HCT116 (cell line): ENCODE data around the gene ASAH2B. TPM values are rescaled to one million over a fixed set of nuclear protein-coding genes. Genes with fewer than 3 reads are reported as not detected.

ENCODE experiments used
- ATAC-seq: fragments of 200-7000 bp; cut with Tn5 transposase; 2 replicates; pipeline ENCODE4 v1.9.1; 2020; ENCODE audit warnings: mild to moderate bottlenecking, moderate library complexity
- BruUV-seq: library from RNA; stranded (reverse); fragments of 400-500 nt; replicated peaks from 2 replicates; lab custom pipeline; 2021; lab: Mats Ljungman, UMichigan
- CTCF ChIA-PET: fragments of 300-600 bp; sonication (Branson Sonifier 250); formaldehyde crosslinking; loops from one replicate; lab custom pipeline; 2021; ENCODE audit warnings: antibody characterized with exemption; lab: Charles Lee
- POLR2A ChIA-PET: fragments of 300-600, 350-600 bp; sonication (Branson Sonifier 250); formaldehyde crosslinking; loops from one replicate; lab custom pipeline; 2021; ENCODE audit warnings: antibody characterized with exemption; lab: Charles Lee
- RAD21 ChIA-PET, 2 experiments: fragments of 300-600 bp; sonication (Branson Sonifier 250); formaldehyde crosslinking; loops; one replicate each; lab custom pipeline; 2023; ENCODE audit warnings: low total read pairs in 2 of 2; ENCODE audit not compliant: uncharacterized antibody in 2 of 2, unreplicated experiment in 2 of 2, low non-redundant PET in 1 of 2; lab: Charles Lee
- DNase-seq: peaks from one replicate; pipeline ENCODE4 v3.0.0-alpha.2; 2010; ENCODE audit warnings: low read depth, low spot score
- H2AFZ ChIP-seq: fragments of 200-600 bp; shearing (Covaris generic), sonication (generic); 2 replicates; pipeline ENCODE4 v1.6.1; 2017; ENCODE audit warnings: low read depth, mixed run types, mixed read lengths, antibody characterized with exemption, low read length; ENCODE audit not compliant: poor library complexity, severe bottlenecking
- H3K27ac ChIP-seq: 2 replicates; pipeline ENCODE4 v1.5.1; 2012; ENCODE audit warnings: low read depth, low read length
- H3K27me3 ChIP-seq: fragments of 200-600 bp; sonication (generic); 2 replicates; pipeline ENCODE4 v1.6.1; 2016; ENCODE audit warnings: mixed run types, low read length, mixed read lengths; ENCODE audit not compliant: insufficient read depth
- H3K36me3 ChIP-seq, 2 experiments: fragments of 200-500 bp in 1 of 2; fragments of 200-600 bp in 1 of 2; sonication (Bioruptor generic) in 1 of 2; sonication (generic) in 1 of 2; 2 replicates each; pipeline versions ENCODE4 v1.5.1 to v1.6.1; 2014 to 2016; ENCODE audit warnings: low read length in 2 of 2, inconsistent platforms in 1 of 2, mixed read lengths in 1 of 2, mixed run types in 1 of 2; ENCODE audit not compliant: insufficient read depth in 2 of 2, control insufficient read depth in 1 of 2
- H3K4me1 ChIP-seq, 2 experiments: fragments of 200-600 bp in 1 of 2; sonication (generic) in 1 of 2; 2 replicates each; pipeline versions ENCODE4 v1.5.1 to v1.6.1; 2012 to 2017; ENCODE audit warnings: low read length in 2 of 2, inconsistent platforms in 1 of 2, mild to moderate bottlenecking in 1 of 2, mixed read lengths in 1 of 2, mixed run types in 1 of 2, moderate library complexity in 1 of 2; ENCODE audit not compliant: insufficient read depth in 2 of 2, control insufficient read depth in 1 of 2
- H3K4me2 ChIP-seq: fragments of 200-600 bp; sonication (generic); 2 replicates; pipeline ENCODE4 v1.6.1; 2017; ENCODE audit warnings: mixed run types, low read length, mixed read lengths
- H3K4me3 ChIP-seq, 2 experiments: fragments of 200-600 bp in 1 of 2; sonication (generic) in 1 of 2; replicated peaks in 1 of 2; 2 replicates each; pipeline ENCODE4 v1.5.1; 2011 to 2016; ENCODE audit warnings: low read length in 2 of 2, control low read depth in 1 of 2, low read depth in 1 of 2, mild to moderate bottlenecking in 1 of 2, mixed read lengths in 1 of 2, mixed run types in 1 of 2
- H3K79me2 ChIP-seq: fragments of 200-600 bp; sonication (generic); 2 replicates; pipeline ENCODE4 v1.6.1; 2017; ENCODE audit warnings: mild to moderate bottlenecking, mixed run types, low read length, moderate library complexity, mixed read lengths; ENCODE audit not compliant: insufficient read depth
- H3K9ac ChIP-seq: fragments of 200-600 bp; sonication (generic); 2 replicates; pipeline ENCODE4 v1.6.1; 2016; ENCODE audit warnings: low read length, mixed read lengths
- H3K9me2 ChIP-seq: fragments of 200-600 bp; sonication (generic), shearing (Covaris generic); 2 replicates; pipeline ENCODE4 v1.6.1; 2017; ENCODE audit warnings: mixed run types, mild to moderate bottlenecking, moderate library complexity; ENCODE audit not compliant: insufficient read depth
- H3K9me3 ChIP-seq, 2 experiments: fragments of 200-500 bp in 1 of 2; fragments of 200-600 bp in 1 of 2; sonication (Bioruptor generic) in 1 of 2; sonication (generic) in 1 of 2; 2 replicates each; pipeline ENCODE4 v1.6.1; 2014 to 2017; ENCODE audit warnings: low read length in 2 of 2, mixed read lengths in 2 of 2, inconsistent platforms in 1 of 2, low read depth in 1 of 2, mild to moderate bottlenecking in 1 of 2, mixed run types in 1 of 2, moderate library complexity in 1 of 2; ENCODE audit not compliant: control insufficient read depth in 1 of 2, insufficient read depth in 1 of 2
- H4K20me1 ChIP-seq: fragments of 200-600 bp; sonication (generic), shearing (Covaris generic); 2 replicates; pipeline ENCODE4 v1.6.1; 2017; ENCODE audit warnings: mixed run types, mild to moderate bottlenecking, moderate library complexity; ENCODE audit not compliant: insufficient read depth
- ELF1 ChIP-seq: IDR thresholded peaks from 2 replicates; pipeline ENCODE4 v1.6.1; 2012; ENCODE audit warnings: low read depth, borderline replicate concordance
- EZH2 ChIP-seq: fragments of 200-600 bp; sonication (generic); IDR thresholded peaks from 2 replicates; pipeline ENCODE4 v1.6.1; 2017; ENCODE audit warnings: antibody characterized with exemption, mixed run types
- FOSL1 ChIP-seq: IDR thresholded peaks from 2 replicates; pipeline ENCODE4 v1.6.1; 2012; ENCODE audit warnings: low read depth
- MAX ChIP-seq: IDR thresholded peaks from 2 replicates; pipeline ENCODE4 v1.6.1; 2012
- POLR2AphosphoS5 ChIP-seq: IDR thresholded peaks from 2 replicates; pipeline ENCODE4 v1.6.1; 2011; ENCODE audit warnings: mild to moderate bottlenecking, low read depth, low read length, moderate library complexity
- RAD21 ChIP-seq: IDR thresholded peaks from 2 replicates; pipeline ENCODE4 v1.6.1; 2012; ENCODE audit warnings: low read depth, mild to moderate bottlenecking
- SP1 ChIP-seq: IDR thresholded peaks from 2 replicates; pipeline ENCODE4 v1.6.1; 2012; ENCODE audit warnings: low read depth
- intact Hi-C: fragments of 100-400 bp; cut with micrococcal nuclease; formaldehyde crosslinking; loops from 2 replicates; pipeline ENCODE4 v1.10.0; 2022
- total RNA-seq: library from RNA; stranded (reverse); gene quantifications from one replicate; pipeline ENCODE4 v1.2.1, GENCODE V29; 2021; ENCODE audit not compliant: unreplicated experiment
- TF ChIP-seq, protein P1 (sequence below): IDR thresholded peaks from 2 replicates; pipeline ENCODE4 v1.6.1; 2011; ENCODE audit warnings: mild to moderate bottlenecking, low read length, moderate library complexity; ENCODE audit not compliant: insufficient replicate concordance; ENCODE audit errors: extremely low read depth

The ASAH2B gene
- total RNA-seq, 1 experiment from 2014 or later: 10.8 TPM

DNA sequence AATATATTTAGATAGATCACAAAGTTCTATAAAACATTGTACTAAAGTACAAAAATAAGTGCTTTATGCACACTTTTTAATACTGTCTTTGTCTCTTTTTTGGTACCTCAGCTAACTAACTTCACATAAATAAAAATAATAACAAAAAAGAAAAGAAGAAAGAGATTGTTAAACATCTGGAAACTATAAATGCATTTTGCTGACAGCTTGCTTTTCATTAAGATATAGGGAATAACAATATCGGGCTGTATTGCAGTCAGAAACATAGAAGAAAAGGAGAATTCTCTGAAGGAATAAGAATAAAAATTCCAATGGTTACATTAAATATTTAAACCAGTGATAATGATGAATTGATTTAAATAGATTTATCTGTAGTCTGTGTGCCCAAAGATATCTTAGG, 59.9 kb downstream of the ASAH2B start:
- ChIA-PET POLR2A (no interaction called here), CTCF (no interaction called here), RAD21 (no interaction called here)

DNA sequence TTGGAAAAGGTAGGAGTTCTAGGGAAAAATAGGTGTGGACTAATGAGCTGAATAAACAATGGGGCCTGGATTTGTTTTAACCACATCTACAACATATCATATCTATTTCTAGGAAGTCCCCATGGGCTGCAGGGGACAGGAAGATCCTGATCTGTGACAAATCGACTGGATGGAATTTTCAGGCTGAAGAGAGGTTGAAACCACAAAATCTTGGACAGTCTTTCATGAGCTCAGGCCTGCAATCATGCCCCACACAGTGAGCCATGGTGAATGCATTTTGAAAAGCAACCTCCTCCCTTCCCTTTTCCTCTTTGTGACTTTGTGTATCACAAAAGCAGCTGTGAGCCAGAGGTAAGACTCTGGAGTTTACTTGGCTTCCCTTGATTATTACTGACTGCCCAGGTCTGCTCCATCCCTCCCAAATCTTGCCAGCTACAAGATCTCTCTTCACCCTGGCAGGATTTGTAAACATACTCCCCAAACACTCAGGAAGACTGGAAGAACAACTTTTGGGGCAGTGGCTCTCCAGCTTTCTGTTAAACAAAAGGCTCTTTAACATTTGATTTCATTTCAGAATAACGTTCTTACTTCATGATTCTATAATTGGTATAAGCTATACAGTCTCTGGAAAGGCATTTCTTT, 66.4 kb downstream of the ASAH2B start:
- H3K27me3 ChIP-seq: no peaks in the 10 kb centered on the region
- no peaks in the 10 kb centered on the region for H3K9me2 ChIP-seq
- TF ChIP-seq SP1 (no peak), ELF1 (no peak), EZH2 (no peak)
- TF ChIP-seq, all 23 proteins: peak for 0
- ATAC-seq (no peak), DNase-seq (no peak)
- H3K27ac ChIP-seq: no peak overlapping the region
- CTCF ChIA-PET: no interaction called here
- no peaks in the 10 kb centered on the region for H4K20me1 ChIP-seq
- H3K9ac ChIP-seq: no peak overlapping the region
- H3K4me3 ChIP-seq: no peak overlapping the region
- RAD21 ChIA-PET: no interaction called here
- intact Hi-C loops: no loop called here
- BruUV-seq: no TSS peak
- H3K4me1 ChIP-seq: peaks cover 0 to 3% of the 10 kb centered on the region in 2 experiments; a peak in 1 of 4 replicates
- no peaks in the 10 kb centered on the region for H3K79me2 ChIP-seq
- H3K36me3 ChIP-seq: no peaks in the 10 kb centered on the region
- H3K4me2 ChIP-seq: no peak overlapping the region
- POLR2A ChIA-PET: no interaction called here
- no peak overlapping the region for H2AFZ ChIP-seq
- no peaks in the 10 kb centered on the region for H3K9me3 ChIP-seq

More for the DNA sequence above, 59.9 kb downstream of the ASAH2B start:
- TF ChIP-seq POLR2AphosphoS5 (no peak), MAX (no peak), RAD21 (no peak), FOSL1 (no peak)
- TF ChIP-seq, protein P1, sequence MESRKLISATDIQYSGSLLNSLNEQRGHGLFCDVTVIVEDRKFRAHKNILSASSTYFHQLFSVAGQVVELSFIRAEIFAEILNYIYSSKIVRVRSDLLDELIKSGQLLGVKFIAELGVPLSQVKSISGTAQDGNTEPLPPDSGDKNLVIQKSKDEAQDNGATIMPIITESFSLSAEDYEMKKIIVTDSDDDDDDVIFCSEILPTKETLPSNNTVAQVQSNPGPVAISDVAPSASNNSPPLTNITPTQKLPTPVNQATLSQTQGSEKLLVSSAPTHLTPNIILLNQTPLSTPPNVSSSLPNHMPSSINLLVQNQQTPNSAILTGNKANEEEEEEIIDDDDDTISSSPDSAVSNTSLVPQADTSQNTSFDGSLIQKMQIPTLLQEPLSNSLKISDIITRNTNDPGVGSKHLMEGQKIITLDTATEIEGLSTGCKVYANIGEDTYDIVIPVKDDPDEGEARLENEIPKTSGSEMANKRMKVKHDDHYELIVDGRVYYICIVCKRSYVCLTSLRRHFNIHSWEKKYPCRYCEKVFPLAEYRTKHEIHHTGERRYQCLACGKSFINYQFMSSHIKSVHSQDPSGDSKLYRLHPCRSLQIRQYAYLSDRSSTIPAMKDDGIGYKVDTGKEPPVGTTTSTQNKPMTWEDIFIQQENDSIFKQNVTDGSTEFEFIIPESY: no peak
- Histone ChIP-seq H3K4me2 (no peak overlapping the region), H3K36me3 (no peaks in the 10 kb centered on the region), H4K20me1 (no peaks in the 10 kb centered on the region), H3K27me3 (no peaks in the 10 kb centered on the region), H3K9me2 (no peaks in the 10 kb centered on the region), H3K4me1 (no peaks in the 10 kb centered on the region), H3K9me3 (no peaks in the 10 kb centered on the region), H2AFZ (no peak overlapping the region), H3K4me3 (no peak overlapping the region), H3K27ac (no peak overlapping the region), H3K9ac (no peak overlapping the region), H3K79me2 (no peaks in the 10 kb centered on the region)
- DNase-seq (no peak), ATAC-seq (no peak)
- intact Hi-C loops: no loop called here
- no TSS peak for BruUV-seq
